ENCODE results near the gene ZNF705A.

ZNF705A gene

GRCh38 chr12:8143261-8143660 is 13.6 kb upstream of the ZNF705A start:
- TF ChIP-seq EGR1 (IDR thresholded peaks at IDR 0.05): no peak
- TF ChIP-seq TAF1 (IDR thresholded peaks at IDR 0.05; ENCODE audit: low read depth): no peak
- TF ChIP-seq TEAD4 (IDR thresholded peaks at IDR 0.05): no peak
- TF ChIP-seq RAD21 (IDR thresholded peaks at IDR 0.05; ENCODE audit: low read depth): no peak
- no peak for TF ChIP-seq USF1 (IDR thresholded peaks at IDR 0.05)
- TF ChIP-seq FOXM1 (IDR thresholded peaks at IDR 0.05; ENCODE audit: borderline replicate concordance, low read depth): no peak
- no peak for TF ChIP-seq CREB1 (IDR thresholded peaks at IDR 0.05; ENCODE audit: low read depth)
- no peak for TF ChIP-seq NFIC (IDR thresholded peaks at IDR 0.05)
- TF ChIP-seq ZBTB7A (IDR thresholded peaks at IDR 0.05; ENCODE audit: low read depth): no peak
- no peak for TF ChIP-seq YY1 (IDR thresholded peaks at IDR 0.05; ENCODE audit: low read depth)
- no peak for TF ChIP-seq TCF12 (IDR thresholded peaks at IDR 0.05; ENCODE audit: low read depth)
- no peak for TF ChIP-seq MAX (IDR thresholded peaks at IDR 0.05)
- TF ChIP-seq CEBPB (IDR thresholded peaks at IDR 0.05): no peak
- no peak for TF ChIP-seq REST (IDR thresholded peaks at IDR 0.05; ENCODE audit: low read depth)
- TF ChIP-seq EP300 (IDR thresholded peaks at IDR 0.05; ENCODE audit: borderline replicate concordance): no peak

GRCh38 chr12:8145754-8146441 is 10.9 kb upstream of the ZNF705A start:
- TF ChIP-seq ZBTB7A (IDR thresholded peaks at IDR 0.05; ENCODE audit: low read depth) (no peak), USF1 (IDR thresholded peaks at IDR 0.05) (no peak), EGR1 (IDR thresholded peaks at IDR 0.05) (no peak), YY1 (IDR thresholded peaks at IDR 0.05; ENCODE audit: low read depth) (no peak), TCF12 (IDR thresholded peaks at IDR 0.05; ENCODE audit: low read depth) (no peak), FOXM1 (IDR thresholded peaks at IDR 0.05; ENCODE audit: borderline replicate concordance, low read depth) (no peak), TAF1 (IDR thresholded peaks at IDR 0.05; ENCODE audit: low read depth) (no peak), RAD21 (IDR thresholded peaks at IDR 0.05; ENCODE audit: low read depth) (no peak), TEAD4 (IDR thresholded peaks at IDR 0.05) (no peak), CEBPB (IDR thresholded peaks at IDR 0.05) (no peak), REST (IDR thresholded peaks at IDR 0.05; ENCODE audit: low read depth) (no peak)

- TF ChIP-seq NFIC (IDR thresholded peaks at IDR 0.05) (no peak), TEAD4 (IDR thresholded peaks at IDR 0.05) (no peak), EGR1 (IDR thresholded peaks at IDR 0.05) (no peak), ZBTB7A (IDR thresholded peaks at IDR 0.05; ENCODE audit: low read depth) (no peak), MAX (IDR thresholded peaks at IDR 0.05) (no peak), TAF1 (IDR thresholded peaks at IDR 0.05; ENCODE audit: low read depth) (no peak), YY1 (IDR thresholded peaks at IDR 0.05; ENCODE audit: low read depth) (no peak), REST (IDR thresholded peaks at IDR 0.05; ENCODE audit: low read depth) (no peak), RAD21 (IDR thresholded peaks at IDR 0.05; ENCODE audit: low read depth) (no peak), TCF12 (IDR thresholded peaks at IDR 0.05; ENCODE audit: low read depth) (no peak), EP300 (IDR thresholded peaks at IDR 0.05; ENCODE audit: borderline replicate concordance) (no peak)
Measured at GRCh38 chr12:8146442-8146771, 10.4 kb upstream of the ZNF705A start.

- TF ChIP-seq TAF1 (IDR thresholded peaks at IDR 0.05; ENCODE audit: low read depth): no peak
- TF ChIP-seq CEBPB (IDR thresholded peaks at IDR 0.05): no peak
- no peak for TF ChIP-seq TCF12 (IDR thresholded peaks at IDR 0.05; ENCODE audit: low read depth)
- TF ChIP-seq CREB1 (IDR thresholded peaks at IDR 0.05; ENCODE audit: low read depth): no peak
- TF ChIP-seq YY1 (IDR thresholded peaks at IDR 0.05; ENCODE audit: low read depth): no peak
- no peak for TF ChIP-seq EGR1 (IDR thresholded peaks at IDR 0.05)
- TF ChIP-seq FOXM1 (IDR thresholded peaks at IDR 0.05; ENCODE audit: borderline replicate concordance, low read depth): no peak
- TF ChIP-seq RAD21 (IDR thresholded peaks at IDR 0.05; ENCODE audit: low read depth): no peak
- no peak for TF ChIP-seq MAX (IDR thresholded peaks at IDR 0.05)
- no peak for TF ChIP-seq USF1 (IDR thresholded peaks at IDR 0.05)
Measured at GRCh38 chr12:8154526-8154925, 2.3 kb upstream of the ZNF705A start.
